ENCODE results near the gene PIK3R1.

Gene PIK3R1

DNA sequence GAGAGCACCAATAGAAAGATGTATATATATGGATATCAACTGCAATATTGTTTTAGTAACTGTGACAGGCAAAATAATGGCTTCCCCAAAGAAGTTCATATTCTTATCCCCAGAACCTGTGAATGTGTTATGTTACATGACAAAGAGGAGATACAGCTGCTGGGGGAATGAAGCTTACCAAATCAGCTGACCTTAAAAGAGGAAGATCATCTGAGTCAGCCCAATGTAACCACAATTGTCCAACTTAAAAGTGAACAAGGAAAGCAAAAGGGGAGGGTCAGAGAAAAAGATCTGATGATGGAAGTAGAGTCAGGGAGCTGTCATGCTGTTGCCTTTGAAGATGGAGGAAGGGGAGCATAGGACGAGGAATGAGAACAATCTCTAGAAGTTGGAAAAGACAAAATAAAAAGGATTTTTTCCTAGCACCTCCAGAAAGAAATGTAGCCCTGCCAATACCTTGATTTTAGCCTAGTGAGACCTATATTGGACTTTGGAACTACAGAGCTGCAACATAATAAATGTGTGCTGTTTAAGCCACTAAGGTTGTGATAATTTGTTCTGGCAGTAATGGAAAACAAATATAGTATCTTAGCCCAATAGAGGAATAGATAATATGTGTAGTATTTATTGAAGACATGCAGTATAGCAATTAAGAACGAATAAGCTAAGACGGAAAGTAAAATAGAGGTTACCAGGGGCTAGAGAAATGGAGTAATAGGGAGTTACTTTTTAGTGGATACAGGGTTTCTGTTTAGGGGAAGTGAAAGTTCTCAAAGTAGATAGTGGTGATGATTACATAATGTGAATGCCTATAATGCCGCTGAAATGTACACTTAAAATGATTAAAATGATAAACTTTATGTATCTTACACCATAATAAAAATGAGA, 115.9 kb downstream of the PIK3R1 start:
- DNase-seq (ENCODE audit: low read depth), result no peak

DNA sequence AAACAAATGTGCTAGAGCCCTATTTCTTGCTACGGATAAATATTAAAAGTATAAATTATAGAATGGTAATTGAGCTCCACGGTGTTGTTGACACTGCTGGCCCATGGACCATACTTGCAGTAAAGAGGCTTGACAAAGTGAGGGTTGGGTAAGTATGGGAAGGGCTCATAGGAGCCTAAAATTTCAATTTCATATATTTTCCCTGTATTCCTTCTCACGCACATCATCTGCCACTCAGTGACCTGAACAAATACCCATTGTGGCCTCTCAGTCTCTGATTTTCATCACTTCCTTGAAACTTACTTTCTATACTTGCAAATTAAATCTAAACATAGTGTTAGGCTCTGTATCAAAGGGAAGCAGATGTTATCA, 116.5 kb downstream of the PIK3R1 start:
- DNase-seq (ENCODE audit: low read depth), result no peak

DNA sequence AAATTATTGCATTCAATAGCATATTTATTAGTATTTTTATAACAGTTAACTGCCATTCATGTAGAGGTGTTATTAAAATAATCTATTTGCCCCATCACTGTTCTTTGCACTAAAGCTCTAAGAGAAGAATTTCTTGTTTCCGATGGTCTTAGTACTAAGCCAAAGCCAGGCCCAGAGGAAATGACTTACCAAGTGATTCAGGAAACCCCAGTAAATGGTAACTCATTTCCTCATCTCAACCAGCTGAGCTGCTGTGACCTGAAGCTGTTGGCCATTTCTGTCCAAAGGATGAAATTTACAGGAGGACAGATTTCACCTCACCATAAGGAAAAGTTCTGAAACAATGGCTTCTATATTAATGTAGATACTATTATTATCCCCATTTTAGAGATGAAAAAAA, 117.0 kb downstream of the PIK3R1 start:
- no peak for DNase-seq (ENCODE audit: low read depth)

DNA sequence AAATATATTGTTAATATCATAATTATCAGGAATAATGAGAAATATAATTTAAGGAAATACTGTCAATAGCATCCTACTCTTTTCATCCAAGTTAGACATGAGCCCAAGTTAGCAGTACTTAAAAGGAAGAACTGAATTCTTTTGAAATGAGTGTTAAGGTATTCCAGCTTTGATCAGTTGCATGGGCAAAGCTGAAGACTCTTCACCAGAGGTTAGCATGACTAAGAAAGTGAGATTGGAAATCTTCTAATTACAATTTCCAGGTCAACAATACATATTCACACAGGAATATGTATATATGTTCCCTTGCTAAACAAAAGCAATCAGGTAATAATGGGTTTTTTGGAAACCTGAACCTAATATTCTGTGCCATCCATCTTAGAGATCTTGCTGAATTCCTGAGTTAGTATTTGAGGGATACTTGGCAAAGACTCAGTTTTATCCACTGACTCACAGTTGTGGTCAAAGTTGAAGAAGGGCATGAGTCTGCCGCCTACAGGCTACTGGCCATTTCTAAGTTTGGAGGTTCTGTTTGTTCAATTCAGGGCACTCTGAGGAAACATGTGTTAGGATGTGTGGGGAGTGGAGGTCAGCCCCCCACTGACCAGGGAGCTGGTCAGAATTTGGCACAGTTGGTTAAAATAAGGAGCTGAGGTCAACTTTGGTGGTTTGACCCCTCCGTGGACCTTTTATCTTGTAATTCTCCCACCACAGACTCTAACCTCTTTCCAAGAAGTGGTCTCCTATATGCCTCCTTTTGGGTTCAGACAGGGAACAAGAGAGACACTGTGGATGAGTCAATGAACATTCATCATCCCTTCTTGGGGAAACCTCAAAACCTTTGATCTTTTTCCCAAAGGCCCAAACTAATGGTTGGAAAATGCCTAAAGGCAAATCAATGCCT, 118.3 kb downstream of the PIK3R1 start:
- peak; percentile 68 for DNase-seq (ENCODE audit: low read depth)

DNA sequence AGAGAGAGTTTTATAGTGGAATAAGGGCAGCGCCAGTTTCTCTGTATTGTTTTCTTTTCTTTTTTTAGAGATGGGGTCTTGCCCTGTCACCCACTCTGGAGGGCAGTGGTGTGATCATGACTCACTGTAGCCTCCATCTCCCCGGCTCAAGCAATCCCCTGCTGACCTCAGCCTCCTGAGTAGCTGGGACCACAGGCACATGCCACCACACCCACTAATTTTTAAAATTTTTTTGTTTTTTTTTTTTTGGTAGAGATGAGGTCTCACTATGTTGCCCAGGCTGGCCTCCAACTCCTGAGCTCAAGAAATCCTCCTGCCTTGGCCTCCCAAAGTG, 119.0 kb downstream of the PIK3R1 start:
- no peak for DNase-seq (ENCODE audit: low read depth)

DNA sequence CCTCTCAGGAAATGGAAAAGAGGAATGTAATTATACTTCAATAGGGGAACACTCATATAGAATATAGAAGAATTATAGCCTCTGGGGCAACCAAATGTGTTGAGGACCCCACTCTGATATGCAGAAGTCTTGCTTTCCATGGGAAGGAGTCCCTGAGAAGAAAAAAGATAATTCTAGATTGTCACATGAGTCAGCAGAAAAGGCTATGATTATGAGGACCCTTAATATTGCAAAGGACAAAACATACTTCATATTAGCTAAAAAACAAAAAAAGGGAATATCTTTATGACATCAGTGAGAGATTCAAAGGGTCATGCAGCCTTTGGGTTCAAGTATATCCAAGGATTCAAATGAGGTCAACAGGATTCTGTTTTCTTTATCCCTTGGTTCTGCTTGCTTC, 119.5 kb downstream of the PIK3R1 start:
- DNase-seq (ENCODE audit: low read depth), result no peak

DNA sequence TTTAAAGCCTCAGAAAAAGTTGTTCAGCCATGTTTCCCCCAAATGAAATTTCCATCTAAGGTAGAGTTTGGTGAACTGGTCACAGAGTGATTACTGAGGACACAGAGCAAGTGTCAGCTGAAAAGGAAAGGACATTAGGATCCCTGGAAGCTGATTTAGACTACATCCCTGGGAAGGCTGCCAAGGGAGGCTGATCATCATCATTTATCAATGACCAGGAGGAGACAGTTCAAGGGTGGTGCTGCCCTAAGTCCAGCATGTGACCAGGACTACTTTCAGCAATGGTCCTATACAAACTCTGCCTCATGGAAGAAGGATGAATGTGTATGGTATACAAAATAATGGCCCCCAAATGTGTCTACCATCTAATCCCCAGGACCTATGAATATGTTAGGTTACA, 120.6 kb downstream of the PIK3R1 start:
- no peak for DNase-seq (ENCODE audit: low read depth)

DNA sequence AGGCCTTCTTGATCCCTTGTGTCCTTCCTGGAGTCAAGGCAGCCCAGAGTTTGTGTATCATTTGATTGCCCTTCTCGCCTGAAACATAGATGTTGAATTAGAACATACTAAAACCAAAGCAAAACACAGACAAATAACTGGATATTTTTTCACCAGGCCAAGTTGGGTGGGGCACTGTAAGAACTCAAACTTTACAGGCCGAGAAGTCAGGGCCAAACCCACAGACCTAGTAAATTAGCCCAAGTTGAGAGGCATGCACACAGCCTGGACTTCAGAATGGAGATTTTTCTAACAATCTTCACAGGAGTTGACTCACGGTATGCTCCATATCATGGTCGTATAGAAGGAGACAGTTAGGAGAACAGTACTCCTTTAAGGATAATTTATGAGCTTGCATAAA, 121.7 kb downstream of the PIK3R1 start:
- no peak for DNase-seq (ENCODE audit: low read depth)

DNA sequence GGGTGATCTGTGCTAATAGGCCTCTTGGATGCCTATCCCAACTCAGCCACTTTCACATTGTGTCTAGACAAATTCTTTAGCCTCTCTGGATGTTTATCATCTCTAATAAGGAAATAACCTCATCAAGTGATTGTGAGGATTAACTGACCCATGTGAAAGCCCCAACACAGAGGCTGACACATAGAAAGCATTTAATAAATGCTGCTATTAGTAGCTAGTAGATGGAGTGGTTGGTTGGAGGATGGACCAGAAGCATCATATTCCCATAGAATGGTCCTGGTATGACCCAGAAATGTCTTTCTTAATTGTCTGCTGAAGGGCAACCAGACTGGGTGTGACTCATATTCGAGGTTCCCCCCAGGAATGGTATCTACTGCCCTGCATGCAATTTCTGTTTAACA, 124.4 kb downstream of the PIK3R1 start:
- no peak for DNase-seq (ENCODE audit: low read depth)

DNA sequence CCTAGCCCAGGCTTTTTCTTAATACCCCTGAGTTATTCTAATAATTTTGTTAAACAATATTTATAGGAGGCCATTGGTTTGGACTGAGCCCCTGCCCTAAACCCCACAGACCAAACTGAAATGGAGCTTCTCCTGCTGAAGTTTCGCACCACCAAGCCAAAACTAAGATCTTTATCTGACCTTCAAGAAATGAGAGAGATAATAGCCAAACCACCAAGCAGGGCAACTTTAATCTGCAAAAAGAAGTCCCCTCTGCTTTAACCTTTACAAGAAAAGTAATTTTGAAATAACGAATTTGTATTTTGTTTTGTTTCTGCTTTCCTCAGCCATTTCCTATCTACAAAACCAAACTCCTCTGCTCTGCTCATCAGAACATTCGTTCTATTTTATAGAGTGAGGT, 125.5 kb downstream of the PIK3R1 start:
- DNase-seq (ENCODE audit: low read depth), result no peak

DNA sequence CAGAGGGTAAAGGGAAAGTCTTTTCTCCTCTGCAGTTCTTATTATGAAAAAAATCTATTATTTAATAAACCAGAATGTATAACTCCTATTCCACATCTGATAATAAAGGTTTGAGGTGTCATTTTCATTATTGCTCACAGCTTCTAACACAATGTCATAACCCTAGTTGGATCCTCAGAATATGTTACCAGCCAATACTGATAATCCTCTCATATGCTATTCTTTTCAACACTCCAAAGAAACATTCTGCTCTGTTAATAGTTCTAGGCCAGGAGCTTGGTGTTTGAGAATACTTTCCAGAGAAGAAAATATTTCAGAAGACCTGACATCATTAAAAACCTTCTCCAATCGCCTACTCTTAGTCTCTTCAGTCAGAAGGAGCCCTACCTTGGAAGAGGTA, 127.1 kb downstream of the PIK3R1 start:
- DNase-seq (ENCODE audit: low read depth), result no peak

DNA sequence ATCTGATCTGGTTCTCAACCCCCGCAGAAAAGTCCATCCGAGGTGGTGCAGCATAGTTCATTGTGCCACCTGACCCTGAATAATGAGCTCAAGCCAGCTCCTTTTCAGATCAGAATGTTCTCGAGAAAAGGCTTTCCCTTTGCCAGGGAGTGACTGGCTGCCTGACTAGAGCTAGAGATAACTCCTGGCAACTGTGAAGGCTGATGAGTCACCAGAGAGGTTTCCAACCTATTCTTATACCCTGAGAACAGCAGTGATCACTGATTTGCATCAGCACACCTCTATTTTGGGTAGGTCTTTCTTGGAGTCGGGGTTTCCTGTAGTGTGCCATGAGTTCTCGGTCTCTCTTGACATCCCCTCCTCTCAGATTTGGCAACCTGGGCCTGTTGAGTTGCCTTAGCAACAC, 127.9 kb downstream of the PIK3R1 start:
- DNase-seq (ENCODE audit: low read depth), result peak; percentile 79

DNA sequence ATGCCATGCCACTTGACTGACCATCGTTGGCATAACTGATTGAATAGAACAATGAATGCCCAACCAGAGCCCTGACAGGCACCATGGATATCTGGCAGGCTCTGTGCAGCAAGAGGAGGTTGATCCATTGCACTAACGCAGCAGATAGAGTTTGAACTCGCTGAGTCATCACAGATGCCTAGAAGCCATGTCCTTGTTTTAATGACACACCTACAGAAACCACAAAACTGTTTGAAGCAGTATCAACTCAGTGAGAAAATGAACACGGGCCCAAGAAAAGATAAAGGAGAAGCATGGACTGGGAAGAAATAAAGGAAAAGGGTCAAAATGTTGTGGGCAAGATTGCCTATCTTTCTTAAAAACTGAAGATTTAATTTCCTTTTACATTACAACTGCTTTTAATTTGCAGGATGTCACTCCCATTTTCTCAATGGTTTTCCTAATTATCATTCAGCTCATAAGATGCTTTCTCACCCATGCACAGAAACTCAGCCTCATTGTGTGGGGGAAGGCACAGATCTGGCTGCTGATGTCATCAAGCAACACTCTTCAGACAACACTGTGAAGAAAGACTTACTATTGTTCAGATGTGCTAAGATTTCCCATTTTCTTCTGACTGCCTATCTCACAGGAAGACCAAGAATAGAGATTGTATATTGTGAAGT, 129.0 kb downstream of the PIK3R1 start:
- DNase-seq (ENCODE audit: low read depth), result no peak

DNA sequence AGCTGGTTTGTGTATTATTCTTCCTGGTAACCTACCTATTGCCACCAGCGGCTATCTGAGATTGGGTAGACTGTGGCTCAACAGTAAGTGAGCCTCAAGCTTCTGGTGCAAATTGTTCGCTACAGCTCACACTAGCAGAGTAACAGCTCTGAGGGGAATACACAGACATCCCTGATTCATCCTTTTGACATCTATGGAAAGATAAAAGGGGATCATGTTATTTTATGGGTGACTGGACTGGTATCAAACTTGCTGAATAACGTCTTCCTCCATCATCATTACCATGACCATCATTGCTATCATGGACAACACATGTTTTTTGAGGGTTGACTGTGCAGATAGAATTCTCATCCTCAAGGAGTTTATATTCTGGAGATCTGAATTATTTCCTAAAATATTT, 129.6 kb downstream of the PIK3R1 start:
- DNase-seq (ENCODE audit: low read depth), result no peak

DNA sequence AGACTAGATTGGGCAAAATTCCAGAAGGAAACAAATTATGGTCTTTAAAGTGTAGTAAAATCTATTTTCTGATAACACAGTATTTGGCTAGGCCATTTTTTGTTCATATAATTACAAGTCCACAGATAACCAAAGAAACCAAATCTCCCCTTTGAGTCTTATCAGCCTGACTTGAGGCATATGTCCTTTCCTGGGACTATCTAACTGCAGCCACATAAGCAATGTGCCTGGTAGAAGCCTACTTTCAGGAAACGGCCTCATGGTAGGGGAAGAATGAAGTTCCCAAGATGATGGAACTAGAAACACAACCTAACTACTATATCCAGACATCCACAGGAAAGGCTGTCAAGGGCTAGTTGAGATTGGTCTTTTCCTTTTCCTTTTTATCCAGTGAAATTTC, 130.0 kb downstream of the PIK3R1 start:
- no peak for DNase-seq (ENCODE audit: low read depth)

DNA sequence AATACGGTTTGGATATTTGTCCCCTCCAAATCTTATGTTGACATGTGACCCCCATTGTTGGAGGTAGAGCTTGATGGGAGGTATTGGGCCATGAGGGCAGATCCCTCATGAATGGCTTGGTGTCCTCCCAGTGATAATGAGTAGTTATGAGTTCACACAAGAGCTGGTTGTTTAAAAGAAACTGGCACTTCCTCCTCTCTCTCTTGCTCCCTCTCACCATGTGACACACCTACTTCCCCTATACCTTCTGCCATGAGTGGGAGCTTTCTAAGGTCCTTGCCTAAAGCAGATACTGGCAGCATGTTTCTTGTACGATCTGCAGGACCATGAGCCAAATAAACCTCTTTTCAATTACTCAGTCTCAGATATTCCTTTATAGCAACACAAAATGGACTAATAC, 132.0 kb downstream of the PIK3R1 start:
- no peak for DNase-seq (ENCODE audit: low read depth)

DNA sequence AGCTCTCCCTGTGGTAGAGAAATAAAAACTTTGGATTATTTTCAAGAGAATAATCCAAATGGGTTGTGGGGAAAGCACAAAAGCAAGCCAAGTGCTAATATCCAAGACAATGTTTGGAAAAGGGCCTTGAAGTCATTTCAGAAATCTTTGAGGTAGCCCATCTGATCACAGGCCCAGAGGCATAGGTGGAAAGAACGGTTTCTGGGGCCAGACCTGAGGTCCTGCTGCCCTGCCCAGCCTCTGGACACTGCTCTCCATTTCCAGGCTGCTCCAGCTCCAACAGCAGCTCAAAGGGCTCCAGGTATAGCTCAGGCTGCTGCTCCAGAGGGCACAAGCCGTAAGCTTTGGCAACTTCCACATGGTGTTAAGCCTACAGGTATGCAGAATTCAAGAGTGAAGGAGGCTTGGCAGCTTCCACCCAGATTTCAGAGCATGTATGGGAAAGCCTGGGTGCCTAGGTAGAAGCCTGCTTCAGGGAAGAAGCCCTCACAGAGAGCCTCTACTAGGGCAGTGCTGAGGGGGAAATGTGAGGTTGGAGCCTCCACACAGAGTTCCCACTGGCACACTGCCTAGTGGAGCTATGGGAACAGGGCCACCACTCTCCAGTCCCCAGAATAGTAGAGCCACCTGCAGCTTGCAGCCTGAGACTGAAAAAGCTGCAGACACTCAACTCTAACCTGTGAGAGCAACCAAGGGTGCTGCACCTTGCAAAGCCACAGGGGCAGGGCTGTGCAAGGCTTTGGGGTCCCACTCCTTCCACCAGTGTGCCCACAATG, 133.1 kb downstream of the PIK3R1 start:
- no peak for DNase-seq (ENCODE audit: low read depth)

DNA sequence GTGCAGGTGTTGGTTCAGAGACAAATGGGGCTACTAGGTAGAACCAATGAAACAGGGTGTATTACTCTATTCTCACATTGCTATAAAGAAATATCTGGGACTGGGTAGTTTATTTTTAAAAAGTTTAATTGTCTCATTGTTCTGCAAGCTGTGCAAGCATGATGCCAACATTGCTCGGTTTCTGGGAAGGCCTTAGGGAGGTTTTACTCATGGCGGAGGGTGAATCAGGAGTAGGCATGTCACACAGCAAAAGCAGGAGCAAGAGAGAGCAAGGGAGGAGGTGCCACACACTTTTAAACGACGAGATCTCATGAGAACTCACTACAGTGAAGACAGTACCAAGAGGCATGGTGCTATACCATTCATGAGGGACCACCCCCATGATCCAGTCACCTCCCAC, 134.6 kb downstream of the PIK3R1 start:
- DNase-seq (ENCODE audit: low read depth), result no peak

Data from fibroblast of the conjunctiva (primary cell).